GM12872 (cell line): Measurements from ENCODE around the gene EFNA5.

Source experiments
- TF ChIP-seq, protein P1 (sequence below): IDR thresholded peaks from 3 replicates; pipeline ENCODE4 v1.5.1; 2011; ENCODE audit warnings: low read depth, mild to moderate bottlenecking, low read length, moderate library complexity; ENCODE audit not compliant: insufficient read depth

The EFNA5 gene

GRCh38 chr5:107403228-107403953 is 267.3 kb downstream of the EFNA5 start:
- TF ChIP-seq, protein P1, sequence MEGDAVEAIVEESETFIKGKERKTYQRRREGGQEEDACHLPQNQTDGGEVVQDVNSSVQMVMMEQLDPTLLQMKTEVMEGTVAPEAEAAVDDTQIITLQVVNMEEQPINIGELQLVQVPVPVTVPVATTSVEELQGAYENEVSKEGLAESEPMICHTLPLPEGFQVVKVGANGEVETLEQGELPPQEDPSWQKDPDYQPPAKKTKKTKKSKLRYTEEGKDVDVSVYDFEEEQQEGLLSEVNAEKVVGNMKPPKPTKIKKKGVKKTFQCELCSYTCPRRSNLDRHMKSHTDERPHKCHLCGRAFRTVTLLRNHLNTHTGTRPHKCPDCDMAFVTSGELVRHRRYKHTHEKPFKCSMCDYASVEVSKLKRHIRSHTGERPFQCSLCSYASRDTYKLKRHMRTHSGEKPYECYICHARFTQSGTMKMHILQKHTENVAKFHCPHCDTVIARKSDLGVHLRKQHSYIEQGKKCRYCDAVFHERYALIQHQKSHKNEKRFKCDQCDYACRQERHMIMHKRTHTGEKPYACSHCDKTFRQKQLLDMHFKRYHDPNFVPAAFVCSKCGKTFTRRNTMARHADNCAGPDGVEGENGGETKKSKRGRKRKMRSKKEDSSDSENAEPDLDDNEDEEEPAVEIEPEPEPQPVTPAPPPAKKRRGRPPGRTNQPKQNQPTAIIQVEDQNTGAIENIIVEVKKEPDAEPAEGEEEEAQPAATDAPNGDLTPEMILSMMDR = no peak

DNA sequence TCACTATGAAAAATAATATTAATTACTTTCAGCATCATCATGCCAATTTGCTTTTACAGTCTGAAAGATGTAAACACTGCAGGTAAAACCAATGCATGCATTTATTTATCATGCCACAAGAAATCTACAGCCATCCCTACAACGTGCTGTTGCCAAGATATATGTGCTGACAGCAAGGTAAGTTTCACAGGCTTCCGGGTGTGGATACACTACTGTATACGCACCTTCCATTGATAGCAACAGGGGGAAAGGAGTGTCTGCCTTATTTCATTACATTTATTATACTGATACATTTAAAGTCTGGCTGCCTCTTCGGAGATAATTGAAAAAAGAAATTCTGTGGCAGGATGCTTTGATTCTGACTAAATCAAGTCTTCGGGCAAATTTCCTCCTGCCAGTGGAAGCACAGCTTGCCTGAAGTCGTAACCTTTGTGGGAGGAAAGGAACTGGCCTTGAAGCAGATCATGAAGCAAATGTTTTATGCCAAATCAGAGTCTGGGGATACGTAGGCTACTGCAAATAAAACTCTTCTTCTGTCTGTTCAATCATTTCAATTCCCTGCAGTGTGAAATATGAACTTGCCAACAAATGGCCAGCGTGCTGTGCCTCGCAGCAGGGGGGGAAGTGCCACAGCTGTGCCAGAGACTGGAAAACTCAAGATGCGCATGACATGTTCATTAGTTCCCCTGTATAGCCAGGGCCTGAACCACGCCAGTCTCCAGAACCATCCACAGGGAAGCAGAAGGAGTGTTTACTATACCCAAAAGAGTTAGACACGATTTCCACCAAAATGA is 268.1 kb downstream of the EFNA5 start:
- TF ChIP-seq, protein P1 = no peak

- TF ChIP-seq, protein P1 = no peak
Observed at GRCh38 chr5:107401470-107402122, 269.1 kb downstream of the EFNA5 start.

DNA sequence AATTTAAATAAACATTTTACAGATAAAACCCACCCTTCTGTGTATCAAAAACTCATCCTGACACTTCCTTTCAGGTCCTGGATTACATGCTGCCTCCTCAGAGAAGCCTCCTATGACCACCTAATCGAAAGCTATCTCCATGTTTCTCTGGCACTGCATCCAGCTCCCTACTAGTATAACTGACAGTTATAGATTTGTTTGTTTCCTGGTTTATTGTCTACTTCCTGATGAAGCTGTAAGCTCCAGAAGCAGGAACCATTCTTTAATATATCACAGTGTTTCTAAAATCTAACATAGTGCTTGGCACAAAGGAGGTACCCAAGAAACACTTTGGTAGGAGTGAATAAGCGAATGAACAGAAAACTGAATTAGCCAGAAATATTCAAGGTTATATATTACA is 270.4 kb downstream of the EFNA5 start:
- TF ChIP-seq, protein P1 = no peak

DNA sequence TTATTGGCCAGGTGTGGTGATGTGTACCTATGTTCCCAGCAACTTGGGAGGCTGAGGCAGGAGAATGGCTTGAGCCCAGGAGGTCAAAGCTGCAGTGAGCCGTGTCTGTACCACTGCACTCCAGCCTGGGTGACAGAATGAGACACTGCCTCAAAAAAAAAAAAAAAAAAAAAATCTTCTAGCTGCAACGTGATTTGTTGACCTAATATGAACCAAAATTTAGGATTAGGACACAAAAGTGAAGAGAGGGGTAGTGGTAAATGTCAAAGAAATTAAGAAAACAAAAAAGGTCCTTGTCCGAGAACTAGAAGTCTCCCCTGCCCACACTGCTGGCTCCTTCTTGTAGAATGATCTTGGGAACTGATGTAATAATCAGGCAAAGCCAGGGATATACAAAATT is 272.0 kb downstream of the EFNA5 start:
- TF ChIP-seq, protein P1 = no peak

- TF ChIP-seq, protein P1 = no peak
Observed at GRCh38 chr5:107396351-107396690, 274.4 kb downstream of the EFNA5 start.

DNA sequence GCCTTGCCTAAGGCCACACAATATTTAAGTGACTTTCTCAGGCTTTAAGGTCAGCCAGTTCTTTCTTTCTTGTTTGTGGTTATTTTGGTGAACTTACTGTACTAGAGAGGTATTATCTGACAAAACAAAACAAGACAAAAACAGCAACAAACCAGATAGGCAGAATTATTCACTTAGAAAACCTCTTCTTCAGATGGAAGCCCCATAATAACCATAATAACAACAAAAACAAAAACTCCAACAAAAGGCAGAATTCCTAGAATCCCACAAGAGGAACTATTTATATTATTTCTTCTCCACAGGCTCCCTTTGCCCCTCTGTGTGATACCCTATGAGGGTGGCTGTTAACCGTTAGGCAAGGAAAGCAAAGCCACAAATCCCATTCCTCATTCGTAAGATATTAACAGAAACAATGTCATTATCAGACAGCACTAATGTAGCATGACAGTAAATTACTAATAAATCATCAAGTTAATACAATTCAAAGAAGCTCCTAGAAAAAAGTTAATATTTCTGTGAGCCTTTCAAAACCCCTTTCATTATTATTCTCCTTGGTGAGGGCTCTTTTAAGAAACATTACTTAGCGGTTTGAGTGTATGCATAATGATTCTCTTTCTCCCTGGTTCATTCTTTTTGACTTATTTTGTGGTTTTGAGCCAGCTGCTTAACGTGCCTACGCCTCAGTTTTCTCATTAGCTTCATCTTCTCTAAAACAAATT is 274.9 kb downstream of the EFNA5 start:
- TF ChIP-seq, protein P1 = no peak
